Left cardiac atrium (tissue), 4 donors: Measurements from ENCODE around the gene LY6G5C. TPM values are rescaled to one million over a fixed set of nuclear protein-coding genes. Genes with fewer than 3 reads are reported as not detected.

Experiments
- ATAC-seq, 2 donors: fragments of 200-7000 bp; cut with Tn5 transposase; one replicate each; pipeline ENCODE4 v1.9.1; 2020; ENCODE audit warnings: mild to moderate bottlenecking in 2 of 2, moderate library complexity in 2 of 2
- DNase-seq: peaks from one replicate; pipeline ENCODE4 v3.0.0-alpha.2; 2020
- intact Hi-C, 2 donors: fragments of 100-400 bp; cut with DNase I; formaldehyde crosslinking; loops; one replicate each; pipeline versions ENCODE4 v1.14.1 to v1.15.1; 2022 to 2023
- total RNA-seq, 2 donors: library from RNA; stranded (reverse); fragmentation: NEBNext Ultra II Directional; extraction: Animal tissue kit (Norgen Biotek cat#: 25700); gene quantifications; one replicate each; pipeline ENCODE4 v1.2.1, GENCODE V29; 2021
- donor health status: DM: no; HTN: yes; CAD: no.
- donor health status: DM: no; HTN: yes; CAD: no; lungs with severe emphysema.
- donor health status: DM: yes; HTN: yes; CAD: no.
- donor health status: Dilated cardiomyopathy.

Gene LY6G5C
- total RNA-seq, 2 donors from 2014 or later: 2.2 to 2.5 TPM

DNA sequence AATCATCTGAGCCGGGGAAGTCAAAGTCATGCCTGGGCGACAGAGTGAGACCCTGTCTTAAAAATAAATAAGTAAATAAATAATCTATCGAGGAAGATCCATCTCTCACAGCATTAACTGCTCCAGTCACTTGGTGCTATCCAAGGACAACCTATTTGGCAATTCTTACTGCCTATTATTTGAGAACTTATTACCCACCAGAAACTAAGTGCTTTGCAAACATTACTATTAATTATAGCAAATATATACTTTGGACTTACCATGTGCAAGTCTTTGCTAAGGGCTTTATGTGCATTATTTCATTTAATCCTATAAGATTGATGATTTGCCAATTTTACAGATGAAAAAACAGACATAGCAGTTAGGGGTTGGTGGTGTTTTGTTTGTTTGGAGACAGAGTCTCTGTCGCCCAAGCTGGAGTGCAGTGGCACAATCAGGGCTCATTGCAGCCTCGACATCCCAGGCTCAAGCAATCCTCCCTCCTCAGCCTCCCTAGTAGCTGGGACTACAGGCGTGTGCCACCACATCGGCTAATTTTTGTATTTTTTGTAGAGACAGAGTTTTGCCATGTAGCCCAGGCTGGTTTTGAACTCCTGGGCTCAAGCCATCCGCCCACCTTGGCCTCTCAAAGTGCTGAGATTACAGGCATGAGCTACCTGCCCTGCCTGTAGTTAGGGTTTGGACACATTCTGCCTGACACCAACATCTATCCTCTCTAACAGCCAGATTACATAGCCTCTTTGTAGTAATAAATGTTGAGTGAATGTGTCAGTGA lies 26.1 kb downstream of the LY6G5C start:
- ATAC-seq (no peak), DNase-seq (no peak)
- intact Hi-C loops: no loop called here

DNA sequence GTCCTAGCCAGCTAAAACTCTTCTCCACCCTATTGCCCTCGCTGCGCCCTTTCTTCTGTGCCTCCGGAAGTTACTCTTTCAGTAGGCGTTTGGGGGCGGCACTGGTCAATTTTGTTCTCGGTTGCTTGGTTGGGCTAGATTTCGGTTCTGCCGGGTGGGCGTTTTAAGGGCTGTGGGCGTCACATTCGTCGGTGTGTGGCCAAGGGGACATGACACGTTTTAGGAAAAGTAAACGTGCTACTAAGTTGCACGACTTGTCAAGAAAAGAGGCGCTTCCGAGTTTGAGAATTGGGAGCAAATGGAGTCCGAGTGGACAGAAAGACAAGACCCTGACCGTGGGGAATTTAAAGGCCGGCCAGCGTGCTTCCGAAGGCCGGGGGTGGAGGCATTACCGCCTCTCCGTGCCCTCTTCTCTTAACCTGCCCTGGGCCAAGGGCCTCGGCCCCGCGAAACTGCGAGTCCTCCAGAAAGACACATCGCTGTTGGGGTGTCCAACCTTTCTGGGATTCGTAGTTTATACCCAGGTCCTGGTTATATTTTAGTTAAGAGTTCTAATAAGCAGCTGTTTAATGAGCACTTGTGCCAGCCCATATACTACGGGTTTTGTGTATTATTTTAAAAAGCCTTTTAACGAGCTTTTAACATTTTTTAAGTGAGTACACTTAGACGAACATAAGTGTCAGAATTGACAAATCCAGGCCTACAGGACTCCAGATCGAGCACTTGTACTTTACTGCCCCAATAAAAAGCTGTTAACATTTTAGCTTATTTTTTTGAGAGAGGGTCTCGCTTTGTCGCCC lies 27.7 kb downstream of the LY6G5C start:
- intact Hi-C loops: no loop called here

DNA sequence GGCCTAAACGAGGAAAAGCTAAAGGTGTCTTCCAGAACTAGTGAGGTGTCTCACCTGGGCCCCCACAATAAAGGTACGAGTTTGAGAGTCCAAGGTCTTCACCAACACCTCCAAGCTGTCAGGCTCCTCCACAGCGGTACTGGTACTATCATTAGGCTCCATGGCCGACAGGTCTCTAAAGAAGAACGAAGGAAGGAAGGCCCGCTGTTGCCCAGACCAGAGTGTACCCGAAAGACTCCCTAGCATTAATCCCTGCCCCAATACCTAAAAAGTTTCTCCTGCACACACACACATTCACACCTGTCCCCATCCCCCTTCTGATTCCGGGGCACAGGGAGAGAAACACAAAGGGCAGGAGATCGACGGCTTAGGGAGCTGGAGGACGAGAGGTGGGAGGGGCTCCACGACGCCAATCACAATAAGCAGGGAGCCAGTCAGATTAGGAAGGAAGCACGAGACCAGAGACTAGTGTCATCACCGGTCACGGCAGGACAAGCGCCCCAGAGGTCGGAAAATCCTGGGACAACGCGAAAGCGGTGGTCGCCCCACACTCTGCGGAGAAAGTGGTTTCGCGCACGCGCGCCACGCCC lies 29.2 kb downstream of the LY6G5C start:
- intact Hi-C loops: no loop called here
- DNase-seq: peak; percentile 79
- ATAC-seq: peak; percentile 70 to 75

More for the DNA sequence above, 27.7 kb downstream of the LY6G5C start:
- peak; percentile 91 for DNase-seq
- ATAC-seq: peak; percentile 80 to 82

DNA sequence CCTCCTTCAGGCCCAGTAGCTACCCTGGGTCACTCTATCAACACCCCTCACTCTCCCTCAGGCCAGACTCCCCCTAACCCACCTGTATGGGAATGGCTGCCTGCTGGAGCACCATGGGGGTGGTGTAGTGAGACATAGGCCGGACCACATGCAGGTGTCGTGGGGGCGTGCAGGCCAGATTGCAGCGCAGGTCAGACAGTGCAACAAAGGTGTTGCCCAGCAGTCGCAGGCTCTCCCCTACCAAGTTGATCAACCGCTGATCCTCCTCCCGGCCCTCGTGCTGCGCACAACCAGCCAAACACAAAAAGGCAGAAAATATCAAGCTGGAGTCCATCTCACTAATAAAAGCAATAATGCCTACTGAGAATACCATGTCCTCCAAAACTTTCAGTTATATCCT lies 35.5 kb downstream of the LY6G5C start:
- DNase-seq (no peak), ATAC-seq (no peak)
- intact Hi-C loops: no loop called here

DNA sequence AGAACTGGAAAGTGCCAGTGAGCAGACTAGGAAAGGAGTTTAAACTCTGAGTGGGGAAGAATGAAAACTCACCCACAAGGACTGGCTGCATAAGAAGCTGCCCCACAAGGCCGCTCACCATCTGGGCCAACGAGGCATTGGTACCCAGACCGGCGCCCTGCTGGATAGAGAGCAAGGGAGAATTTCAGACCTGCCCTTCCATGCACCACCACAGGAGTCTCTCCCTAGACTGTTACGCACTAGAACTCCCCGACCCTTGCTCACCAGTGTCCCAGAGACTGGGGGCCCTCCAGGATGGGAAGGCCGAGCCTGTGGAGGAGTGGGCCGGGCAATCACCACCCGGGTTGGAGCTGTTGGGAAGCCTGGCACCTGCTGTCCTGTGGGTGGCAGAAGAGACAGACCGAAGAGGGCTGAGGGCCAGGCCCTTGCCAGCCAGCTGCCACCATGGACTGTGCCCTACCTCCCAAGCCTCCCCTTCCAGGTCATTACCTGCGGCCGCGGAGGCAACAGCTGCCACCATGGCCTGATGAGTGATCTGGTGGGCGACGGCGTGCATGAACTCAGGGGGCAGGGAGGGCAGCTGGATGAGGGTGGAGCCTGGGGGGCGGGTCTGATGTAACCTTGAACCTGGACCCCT lies 36.9 kb downstream of the LY6G5C start:
- DNase-seq (no peak), ATAC-seq (no peak)
- intact Hi-C loops: no loop called here

DNA sequence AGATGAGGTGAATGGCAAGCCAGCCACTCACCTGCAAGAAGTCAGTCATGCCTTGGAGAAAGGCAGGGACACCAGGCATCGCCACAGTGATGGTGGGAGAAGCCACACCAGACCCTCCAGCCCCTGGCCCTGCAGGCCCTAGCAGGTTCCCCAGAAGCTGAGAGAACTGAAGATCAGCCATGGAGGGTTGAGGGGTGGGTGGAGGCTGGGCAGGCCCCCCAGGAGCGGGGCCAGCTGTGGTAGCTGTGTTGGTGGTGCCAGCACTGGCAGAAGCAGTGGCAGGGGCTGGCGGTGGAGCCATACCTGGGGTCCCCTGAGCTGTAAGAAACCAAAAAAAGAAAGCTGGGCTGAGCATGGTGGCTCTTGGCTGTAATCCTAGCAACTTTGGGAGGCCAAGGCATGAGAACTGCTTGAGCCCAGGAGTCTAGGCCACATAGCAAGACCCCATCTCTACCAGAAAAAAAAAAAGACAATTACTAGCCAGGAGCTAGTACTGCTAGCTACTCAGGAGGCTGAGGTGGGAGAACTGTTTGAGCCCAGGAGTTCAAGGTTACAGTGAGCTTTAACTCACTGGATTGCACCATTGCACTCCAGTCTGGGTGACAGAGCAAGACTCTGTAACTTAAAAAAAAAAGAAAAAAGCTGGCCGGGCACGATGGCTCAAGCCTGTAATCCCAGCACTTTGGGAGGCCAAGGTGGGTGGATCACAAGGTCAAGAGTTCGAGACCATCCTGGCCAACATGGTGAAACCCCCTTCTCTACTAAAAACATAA lies 37.9 kb downstream of the LY6G5C start:
- DNase-seq (no peak), ATAC-seq (no peak)
- intact Hi-C loops: no loop called here

DNA sequence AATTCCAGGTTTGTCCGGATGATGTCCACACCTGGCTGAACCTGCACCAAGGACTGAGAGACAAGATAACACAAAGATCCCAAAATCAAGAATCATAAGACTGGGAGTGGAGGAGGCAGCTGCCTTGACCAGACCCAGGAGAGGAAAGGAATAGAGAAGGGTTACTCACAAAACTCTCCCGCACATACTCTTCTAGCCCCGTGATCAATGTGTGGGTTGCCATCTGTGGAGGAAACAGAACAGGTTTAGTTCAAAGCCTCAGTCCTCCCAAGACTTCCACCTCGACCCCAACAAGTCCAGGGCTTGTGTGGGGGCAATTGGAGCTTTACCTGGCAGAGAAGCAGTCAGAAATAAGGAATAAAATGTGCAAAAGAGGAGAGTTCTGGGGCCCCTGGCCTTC lies 39.5 kb downstream of the LY6G5C start:
- DNase-seq: no peak
- no peak for ATAC-seq
- intact Hi-C loops: no loop called here

DNA sequence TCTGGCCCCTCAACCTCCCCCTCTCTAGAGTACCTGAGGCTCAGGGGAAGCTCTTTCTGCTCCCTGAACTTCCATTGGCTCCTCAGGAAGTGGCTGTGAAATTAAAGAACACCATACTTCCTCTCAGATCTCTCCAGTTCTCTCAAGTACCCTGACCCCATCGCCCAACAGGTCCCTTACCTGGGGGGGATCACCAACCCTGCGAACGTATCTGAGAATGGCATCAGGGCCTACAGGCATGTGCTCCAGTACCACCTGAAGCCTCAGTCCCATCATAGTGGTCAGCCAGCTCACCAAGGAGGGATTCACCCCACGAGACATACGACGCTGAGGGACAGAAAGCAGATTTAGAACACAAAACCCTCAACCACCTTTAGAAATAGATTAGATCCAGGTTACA lies 40.3 kb downstream of the LY6G5C start:
- no peak for ATAC-seq
- no peak for DNase-seq

DNA sequence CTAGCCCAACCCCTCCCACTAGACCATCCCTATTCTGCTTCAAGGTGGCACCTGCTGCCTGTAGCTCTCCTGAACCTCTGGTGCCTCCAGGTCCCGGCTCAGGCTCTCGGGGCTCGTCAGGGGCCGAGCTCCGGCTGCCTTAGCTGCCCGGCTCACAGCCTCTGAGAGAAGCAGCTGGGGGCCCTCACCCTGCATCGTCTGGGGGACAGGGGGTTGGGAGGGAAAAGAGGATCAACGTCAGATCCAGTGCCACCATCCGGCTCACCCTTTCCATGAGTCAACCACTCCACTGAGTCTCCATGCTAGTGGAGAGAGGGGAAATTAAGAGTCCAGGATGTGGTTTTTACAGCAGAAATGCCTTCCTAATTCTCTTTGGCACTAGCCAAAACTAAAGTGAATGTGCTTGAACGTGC lies 41.4 kb downstream of the LY6G5C start:
- DNase-seq (no peak), ATAC-seq (no peak)

More for the DNA sequence above, 40.3 kb downstream of the LY6G5C start:
- intact Hi-C loops: no loop called here

DNA sequence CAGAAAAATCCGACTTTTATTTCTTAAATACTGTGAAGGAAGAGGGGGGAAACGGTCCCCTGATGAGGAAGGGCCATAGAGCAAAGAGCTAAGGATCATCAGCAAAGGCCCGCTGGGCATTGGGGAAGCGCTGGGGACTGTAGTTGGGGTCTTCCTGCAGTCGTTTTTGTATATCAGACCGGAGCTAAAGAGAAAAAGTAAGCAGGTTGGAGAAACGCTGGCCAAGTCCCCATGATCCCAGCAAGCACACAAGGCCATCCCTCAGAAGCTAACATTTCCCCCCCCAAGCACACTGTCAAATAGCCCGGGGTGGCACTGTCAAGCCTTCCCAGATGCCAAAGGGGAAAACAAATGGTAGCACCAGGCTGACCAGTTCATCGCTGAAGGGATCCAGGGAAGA lies 41.8 kb downstream of the LY6G5C start:
- DNase-seq (no peak), ATAC-seq (no peak)
- intact Hi-C loops: no loop called here

More for the DNA sequence above, 41.4 kb downstream of the LY6G5C start:
- intact Hi-C loops: no loop called here

DNA sequence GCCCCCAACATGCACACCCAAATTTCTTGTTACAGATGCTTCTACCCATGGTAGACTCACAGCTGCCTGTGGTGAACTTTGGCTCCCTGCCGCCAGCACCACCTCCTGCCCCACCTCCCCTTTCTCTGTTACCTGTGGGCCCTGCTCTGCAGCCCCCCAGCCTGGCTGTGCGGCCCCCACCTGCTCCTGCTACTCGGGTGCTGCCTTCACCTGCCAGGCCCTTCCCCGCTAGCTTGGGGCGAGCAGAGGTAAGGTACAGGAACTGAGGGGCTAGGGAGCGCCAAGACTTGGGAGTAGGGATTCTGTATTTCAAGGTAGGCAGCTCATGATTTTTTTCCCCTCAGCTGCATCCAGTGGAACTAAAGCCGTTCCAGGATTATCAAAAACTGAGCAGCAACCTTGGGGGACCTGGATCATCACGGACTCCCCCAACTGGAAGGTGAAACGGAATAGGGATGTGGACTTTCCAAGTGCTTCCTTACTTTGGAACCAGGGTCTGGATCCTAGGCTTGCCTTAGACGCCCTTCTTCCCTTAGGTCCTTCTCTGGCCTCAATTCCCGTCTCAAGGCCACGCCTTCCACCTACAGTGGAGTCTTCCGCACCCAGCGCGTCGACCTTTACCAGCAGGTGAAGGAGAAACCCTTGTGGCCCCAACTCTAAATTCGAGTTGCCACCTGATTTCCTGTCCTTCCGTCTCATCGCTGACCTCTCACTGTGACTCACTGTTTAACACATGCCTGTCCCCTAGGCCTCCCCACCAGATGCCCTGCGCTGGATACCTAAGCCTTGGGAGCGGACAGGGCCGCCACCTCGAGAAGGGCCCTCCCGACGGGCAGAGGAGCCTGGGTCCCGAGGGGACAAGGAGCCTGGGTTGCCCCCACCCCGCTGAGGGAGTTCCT lies 43.9 kb downstream of the LY6G5C start:
- peak in 1 of 2 donors; percentile 7 for ATAC-seq
- no peak for DNase-seq
- intact Hi-C loops: no loop called here

DNA sequence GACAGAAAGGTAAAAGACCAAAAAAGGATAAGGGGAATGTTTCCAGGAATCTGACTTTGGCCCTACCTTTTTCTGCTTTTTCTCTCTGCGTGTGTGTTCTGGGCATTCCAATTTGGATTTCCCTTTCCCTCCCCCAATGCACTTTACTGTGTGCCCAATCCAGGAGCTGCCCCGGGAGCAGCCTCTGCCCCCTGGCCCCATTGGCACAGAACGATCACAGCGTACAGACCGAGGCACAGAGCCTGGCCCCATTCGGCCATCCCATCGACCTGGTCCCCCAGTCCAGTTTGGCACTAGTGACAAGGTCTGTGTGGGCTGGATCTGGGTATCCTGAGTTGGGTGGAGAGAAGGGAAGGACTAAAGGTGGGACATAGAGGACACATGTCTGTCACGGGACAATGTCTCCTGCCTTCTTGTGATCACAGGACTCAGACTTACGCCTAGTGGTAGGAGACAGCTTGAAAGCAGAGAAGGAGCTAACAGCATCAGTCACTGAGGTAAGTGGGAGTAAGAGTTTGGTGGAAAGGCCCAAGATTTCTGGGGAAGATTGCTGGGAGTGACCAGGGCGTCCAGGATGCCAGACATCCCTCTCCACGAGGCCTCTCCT lies 45.8 kb downstream of the LY6G5C start:
- ATAC-seq (peak in 1 of 2 donors; percentile 29), DNase-seq (no peak)
- intact Hi-C loops: no loop called here

DNA sequence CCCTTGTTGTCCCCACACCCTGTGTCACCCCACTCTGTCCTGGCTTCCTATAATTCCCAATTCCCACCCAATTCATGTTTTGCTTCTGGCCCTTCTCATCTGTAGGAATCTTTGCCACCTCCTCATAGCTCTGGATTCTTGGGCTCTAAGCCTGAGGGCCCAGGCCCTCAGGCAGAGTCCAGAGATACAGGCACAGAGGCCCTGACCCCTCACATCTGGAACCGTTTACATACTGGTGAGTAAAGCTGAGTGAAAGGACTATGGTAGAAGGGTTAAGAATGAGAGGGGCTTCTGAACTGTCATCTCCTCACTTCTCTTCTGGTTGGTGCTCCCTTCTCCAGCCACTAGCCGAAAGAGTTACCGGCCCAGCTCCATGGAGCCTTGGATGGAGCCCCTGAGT lies 46.7 kb downstream of the LY6G5C start:
- intact Hi-C loops: no loop called here
- no peak for ATAC-seq

DNA sequence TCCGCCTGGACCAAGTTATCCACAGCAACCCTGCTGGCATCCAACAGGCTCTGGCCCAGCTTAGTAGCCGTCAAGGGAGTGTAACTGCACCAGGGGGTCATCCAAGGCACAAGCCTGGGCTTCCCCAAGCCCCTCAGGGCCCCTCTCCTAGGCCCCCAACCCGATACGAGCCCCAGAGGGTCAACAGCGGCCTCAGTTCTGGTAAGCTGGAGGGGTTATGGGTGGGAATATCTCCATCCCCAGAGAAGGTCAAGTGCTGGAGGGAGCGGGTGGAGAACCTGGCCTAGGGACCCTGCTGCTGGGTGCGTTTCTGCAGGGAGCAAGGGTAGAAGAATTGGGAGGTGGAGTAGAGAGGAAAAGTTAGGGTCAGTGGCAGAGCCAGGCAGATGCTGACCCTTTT lies 47.4 kb downstream of the LY6G5C start:
- DNase-seq (no peak), ATAC-seq (no peak)
- intact Hi-C loops: no loop called here

More for the DNA sequence above, 46.7 kb downstream of the LY6G5C start:
- no peak for DNase-seq

DNA sequence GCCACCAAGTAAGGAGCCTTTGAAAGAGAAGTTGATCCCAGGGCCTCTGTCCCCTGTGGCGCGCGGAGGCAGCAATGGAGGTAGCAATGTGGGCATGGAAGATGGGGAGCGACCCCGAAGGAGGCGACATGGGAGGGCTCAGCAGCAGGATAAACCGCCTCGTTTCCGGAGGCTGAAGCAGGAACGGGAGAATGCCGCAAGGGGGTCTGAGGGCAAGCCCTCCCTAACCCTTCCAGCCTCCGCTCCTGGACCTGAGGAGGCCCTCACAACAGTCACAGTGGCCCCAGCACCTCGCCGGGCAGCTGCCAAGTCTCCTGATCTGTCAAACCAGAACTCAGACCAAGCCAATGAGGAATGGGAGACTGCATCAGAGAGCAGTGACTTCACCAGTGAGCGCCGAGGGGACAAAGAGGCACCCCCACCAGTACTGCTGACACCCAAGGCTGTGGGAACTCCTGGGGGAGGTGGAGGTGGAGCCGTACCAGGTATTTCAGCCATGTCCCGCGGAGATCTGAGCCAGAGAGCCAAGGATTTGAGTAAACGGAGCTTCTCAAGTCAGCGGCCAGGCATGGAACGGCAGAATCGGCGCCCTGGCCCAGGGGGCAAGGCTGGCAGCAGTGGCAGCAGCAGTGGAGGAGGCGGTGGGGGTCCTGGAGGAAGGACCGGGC lies 48.5 kb downstream of the LY6G5C start:
- ATAC-seq (peak in 1 of 2 donors; percentile 10), DNase-seq (no peak)
- intact Hi-C loops: no loop called here

DNA sequence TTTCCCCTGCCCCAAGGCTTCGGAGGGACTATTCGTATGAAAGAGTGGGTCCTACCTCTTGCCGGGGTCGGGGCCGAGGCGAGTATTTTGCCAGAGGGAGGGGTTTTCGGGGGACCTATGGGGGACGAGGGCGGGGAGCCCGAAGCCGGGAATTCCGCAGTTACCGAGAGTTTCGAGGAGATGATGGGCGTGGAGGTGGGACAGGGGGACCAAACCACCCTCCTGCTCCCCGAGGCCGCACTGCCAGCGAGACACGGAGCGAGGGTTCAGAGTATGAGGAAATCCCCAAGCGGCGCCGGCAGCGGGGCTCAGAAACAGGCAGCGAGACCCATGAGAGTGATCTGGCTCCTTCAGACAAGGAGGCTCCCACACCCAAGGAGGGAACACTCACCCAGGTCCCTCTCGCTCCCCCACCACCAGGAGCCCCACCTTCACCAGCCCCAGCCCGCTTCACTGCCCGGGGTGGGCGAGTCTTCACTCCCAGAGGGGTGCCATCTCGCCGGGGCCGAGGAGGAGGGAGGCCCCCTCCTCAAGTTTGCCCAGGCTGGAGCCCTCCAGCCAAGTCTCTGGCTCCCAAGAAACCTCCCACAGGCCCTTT lies 49.1 kb downstream of the LY6G5C start:
- ATAC-seq (peak in 1 of 2 donors; percentile 3), DNase-seq (no peak)
- intact Hi-C loops: no loop called here

DNA sequence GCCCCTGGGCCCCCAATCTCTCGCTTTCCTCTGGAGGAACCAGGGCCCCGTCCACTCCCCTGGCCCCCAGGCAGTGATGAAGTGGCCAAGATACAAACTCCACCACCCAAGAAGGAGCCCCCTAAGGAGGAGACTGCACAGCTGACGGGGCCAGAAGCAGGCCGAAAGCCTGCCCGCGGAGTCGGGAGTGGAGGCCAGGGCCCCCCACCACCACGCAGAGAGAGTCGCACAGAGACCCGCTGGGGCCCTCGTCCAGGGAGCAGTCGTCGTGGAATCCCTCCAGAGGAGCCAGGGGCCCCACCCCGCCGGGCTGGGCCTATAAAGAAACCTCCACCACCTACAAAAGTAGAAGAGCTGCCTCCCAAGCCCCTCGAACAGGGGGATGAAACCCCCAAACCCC lies 49.7 kb downstream of the LY6G5C start:
- DNase-seq: no peak
- no peak for ATAC-seq
- intact Hi-C loops: no loop called here
